GM23248 (cell line): ENCODE measurements around the gene QRICH1.

Source experiments
- EZH2 ChIP-seq: fragments of 200-600 bp; sonication (generic); IDR thresholded peaks from 2 replicates; pipeline ENCODE4 v1.6.1; 2018; ENCODE audit warnings: antibody characterized with exemption, mild to moderate bottlenecking; ENCODE audit not compliant: insufficient read depth, poor library complexity, severe bottlenecking
- EZH2phosphoT487 ChIP-seq: fragments of 200-600 bp; sonication (generic); IDR thresholded peaks from 2 replicates; pipeline ENCODE4 v1.6.1; 2018; ENCODE audit warnings: antibody characterized with exemption, moderate library complexity, mild to moderate bottlenecking, low read depth; ENCODE audit not compliant: insufficient read depth

GRCh38 chr3:49108346-49108745 is 14.5 kb upstream of the QRICH1 start:
- TF ChIP-seq EZH2 (no peak), EZH2phosphoT487 (no peak)
